ENCODE data around the gene BEGAIN.
A peak's percentile ranks its signal among the peaks of the same experiment; 100 is the strongest.

- TF ChIP-seq, protein P1, sequence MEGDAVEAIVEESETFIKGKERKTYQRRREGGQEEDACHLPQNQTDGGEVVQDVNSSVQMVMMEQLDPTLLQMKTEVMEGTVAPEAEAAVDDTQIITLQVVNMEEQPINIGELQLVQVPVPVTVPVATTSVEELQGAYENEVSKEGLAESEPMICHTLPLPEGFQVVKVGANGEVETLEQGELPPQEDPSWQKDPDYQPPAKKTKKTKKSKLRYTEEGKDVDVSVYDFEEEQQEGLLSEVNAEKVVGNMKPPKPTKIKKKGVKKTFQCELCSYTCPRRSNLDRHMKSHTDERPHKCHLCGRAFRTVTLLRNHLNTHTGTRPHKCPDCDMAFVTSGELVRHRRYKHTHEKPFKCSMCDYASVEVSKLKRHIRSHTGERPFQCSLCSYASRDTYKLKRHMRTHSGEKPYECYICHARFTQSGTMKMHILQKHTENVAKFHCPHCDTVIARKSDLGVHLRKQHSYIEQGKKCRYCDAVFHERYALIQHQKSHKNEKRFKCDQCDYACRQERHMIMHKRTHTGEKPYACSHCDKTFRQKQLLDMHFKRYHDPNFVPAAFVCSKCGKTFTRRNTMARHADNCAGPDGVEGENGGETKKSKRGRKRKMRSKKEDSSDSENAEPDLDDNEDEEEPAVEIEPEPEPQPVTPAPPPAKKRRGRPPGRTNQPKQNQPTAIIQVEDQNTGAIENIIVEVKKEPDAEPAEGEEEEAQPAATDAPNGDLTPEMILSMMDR (conservative IDR thresholded peaks at IDR 0.05 in 1 of 2, IDR thresholded peaks at IDR 0.05 in 1 of 2; ENCODE audit: low read depth in 1 of 2, low read length in 2 of 2): peak in 1 of 2 donors; percentile 42
- no peak for TF ChIP-seq EZH2 (IDR thresholded peaks at IDR 0.05; ENCODE audit: low read length, missing control alignments)
Measured at GRCh38 chr14:100524933-100525243, 62.3 kb downstream of the BEGAIN start.
